ENCODE results near the gene GABARAPL2. TPM values are rescaled to one million over a fixed set of nuclear protein-coding genes. Genes with fewer than 3 reads are reported as not detected.
"Not testable (repeated sequence)": the region's sequence is repeated elsewhere in the genome, so short reads cannot be mapped to it uniquely, and the experiment has no call there.

Gene GABARAPL2
- polyA plus RNA-seq, 1 experiment = 89.8 TPM

- ChIA-PET CTCF (interaction anchor here (0.5 to 2.2 kb wide), 3 partner anchors 16 to 70 kb away, joined by 3 to 9 read pairs (median 4); no protein-coding TSS in a partner anchor), POLR2A (interaction anchor here (0.7 kb wide), 1 partner anchor 17 kb away, joined by 4 read pairs; no protein-coding TSS in a partner anchor)
- DNase-seq (ENCODE audit: low read depth, low spot score) = no peak
- Histone ChIP-seq H3K27me3 (ENCODE audit: control insufficient read depth, insufficient read depth, low read length) (peaks cover 14% of the 10 kb centered on the region), H3K4me3 (ENCODE audit: low read depth, low read length) (no peak overlapping the region), H3K9me3 (ENCODE audit: control insufficient read depth, insufficient read depth, low read length) (peaks cover 6% of the 10 kb centered on the region; the same call in 1 of the 2 replicates), H3K27ac (ENCODE audit: low read depth, low read length) (no peak overlapping the region)
- no peak for TF ChIP-seq CTCF (IDR thresholded peaks at IDR 0.05; ENCODE audit: low read depth, low read length)
These were observed 31.5 kb upstream of the GABARAPL2 start for GRCh38 chr16:75534560-75535205.

- Histone ChIP-seq H3K27ac (ENCODE audit: low read depth, low read length) (no peak overlapping the region), H3K27me3 (ENCODE audit: control insufficient read depth, insufficient read depth, low read length) (peaks cover 14% of the 10 kb centered on the region), H3K9me3 (ENCODE audit: control insufficient read depth, insufficient read depth, low read length) (no peaks in the 10 kb centered on the region), H3K4me3 (ENCODE audit: low read depth, low read length) (no peak overlapping the region)
- TF ChIP-seq CTCF (IDR thresholded peaks at IDR 0.05; ENCODE audit: low read depth, low read length) = no peak
- CTCF ChIA-PET = interaction anchor here (0.5 to 2.2 kb wide), 3 partner anchors 17 to 70 kb away, joined by 3 to 9 read pairs (median 4); no protein-coding TSS in a partner anchor
- DNase-seq (ENCODE audit: low read depth, low spot score) = no peak
- POLR2A ChIA-PET = no interaction called here
These were observed 30.9 kb upstream of the GABARAPL2 start for GRCh38 chr16:75535211-75535843.

GRCh38 chr16:75535901-75536300 is 30.3 kb upstream of the GABARAPL2 start, which contains the start of gene CHST5:
Gene CHST5, minus strand, starts transcription at chr16:75536108. Its CDS starts 5,724 bp downstream, at chr16:75530384.
- Histone ChIP-seq H3K4me3 (ENCODE audit: low read depth, low read length) (no peak within 1 kb of the TSS), H3K27ac (ENCODE audit: low read depth, low read length) (no peak within 1 kb of the TSS), H3K27me3 (ENCODE audit: control insufficient read depth, insufficient read depth, low read length) (peaks cover 14% of the 10 kb centered on the region), H3K9me3 (ENCODE audit: control insufficient read depth, insufficient read depth, low read length) (no peaks in the 10 kb centered on the region)
- TF ChIP-seq CTCF (IDR thresholded peaks at IDR 0.05; ENCODE audit: low read depth, low read length) = no peak
- ChIA-PET CTCF (interaction anchor here (1.5 to 2.2 kb wide), 2 partner anchors 19 to 71 kb away, joined by 4 to 9 read pairs; no protein-coding TSS in a partner anchor), POLR2A (no interaction called here)
- no peak for DNase-seq (ENCODE audit: low read depth, low spot score)

GRCh38 chr16:75537776-75538175 is 28.4 kb upstream of the GABARAPL2 start:
- ChIA-PET POLR2A (interaction anchor here (0.5 to 1.0 kb wide), 2 partner anchors 104 kb away, joined by 3 to 5 read pairs; partner anchors contain the start of gene CFDP1), CTCF (interaction anchor here (0.6 to 0.9 kb wide), 2 partner anchors 66 to 1902 kb away, joined by 3 to 5 read pairs; no protein-coding TSS in a partner anchor)
- Histone ChIP-seq H3K27me3 (ENCODE audit: control insufficient read depth, insufficient read depth, low read length) (peaks cover 3% of the 10 kb centered on the region), H3K9me3 (ENCODE audit: control insufficient read depth, insufficient read depth, low read length) (no peaks in the 10 kb centered on the region), H3K4me3 (ENCODE audit: low read depth, low read length) (no peak overlapping the region), H3K27ac (ENCODE audit: low read depth, low read length) (no peak overlapping the region)
- DNase-seq (ENCODE audit: low read depth, low spot score) = no peak
- TF ChIP-seq CTCF (IDR thresholded peaks at IDR 0.05; ENCODE audit: low read depth, low read length) = no peak

- H3K27ac ChIP-seq (ENCODE audit: low read depth, low read length); CTCF ChIA-PET; H3K27me3 ChIP-seq (ENCODE audit: control insufficient read depth, insufficient read depth, low read length); POLR2A ChIA-PET; H3K4me3 ChIP-seq (ENCODE audit: low read depth, low read length); DNase-seq (ENCODE audit: low read depth, low spot score); H3K9me3 ChIP-seq (ENCODE audit: control insufficient read depth, insufficient read depth, low read length): not testable (repeated sequence)
These were observed 27.2 kb upstream of the GABARAPL2 start for GRCh38 chr16:75538882-75539565.
